ENCODE data around the gene CRYGN.

The CRYGN gene

DNA sequence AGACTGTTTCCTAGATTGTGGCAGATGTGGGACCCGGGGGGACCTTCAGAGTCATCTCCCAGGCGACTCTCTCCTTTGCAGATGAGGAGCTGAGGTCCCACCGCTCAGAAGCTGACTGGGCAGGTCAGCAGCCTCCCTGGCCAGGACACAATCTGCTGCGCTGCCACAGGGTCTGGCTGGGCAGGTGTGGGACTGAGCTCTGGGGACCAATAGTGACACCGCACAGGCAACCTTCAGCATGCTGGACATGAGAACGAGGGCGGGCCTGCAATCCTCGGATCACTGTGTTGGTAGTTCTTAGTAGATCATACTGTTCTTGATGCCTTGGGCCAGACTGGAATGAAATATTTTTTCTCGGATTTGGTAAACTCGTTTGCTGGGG is 20.5 kb upstream of the CRYGN start:
- DNase-seq (ENCODE audit: low read depth in 4 of 4, low spot score in 1 of 4): no peak

DNA sequence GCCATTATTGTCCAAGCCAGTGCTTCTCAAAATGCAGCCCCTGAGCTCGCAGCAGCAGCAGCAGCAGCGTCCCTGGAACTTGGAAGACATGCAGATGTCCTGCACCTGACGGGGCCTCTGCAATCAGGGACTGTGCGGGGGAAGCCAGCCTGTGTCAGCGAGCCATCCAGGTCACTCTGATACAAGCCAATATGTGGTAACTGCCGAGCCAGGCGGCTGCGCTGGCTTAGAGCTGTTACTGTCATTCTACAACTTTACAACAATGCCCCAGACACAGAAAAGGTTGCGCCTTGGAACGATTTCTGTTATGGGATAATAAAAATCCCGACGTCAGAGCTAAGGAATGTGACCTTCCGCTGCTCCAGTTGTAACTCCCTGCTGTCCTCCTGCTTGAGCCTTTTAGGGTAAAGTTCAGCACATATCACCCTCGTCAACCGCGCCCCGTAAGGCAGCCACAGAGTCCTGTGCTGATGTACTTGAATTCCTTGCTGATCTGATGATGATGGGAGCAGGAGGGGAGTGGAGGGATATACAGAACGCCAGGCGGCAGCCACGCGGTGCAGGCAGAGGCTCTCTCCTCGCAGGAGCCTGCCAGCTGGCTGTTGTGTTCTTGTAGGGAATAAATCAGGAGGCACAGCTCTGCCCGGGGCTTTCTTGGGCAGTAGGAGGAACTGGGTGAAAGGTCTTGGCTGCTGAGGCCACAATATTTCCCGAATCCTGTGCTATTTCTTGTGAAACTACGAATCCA is 20.0 kb upstream of the CRYGN start:
- DNase-seq (ENCODE audit: low read depth in 4 of 4, low spot score in 1 of 4): no peak

DNA sequence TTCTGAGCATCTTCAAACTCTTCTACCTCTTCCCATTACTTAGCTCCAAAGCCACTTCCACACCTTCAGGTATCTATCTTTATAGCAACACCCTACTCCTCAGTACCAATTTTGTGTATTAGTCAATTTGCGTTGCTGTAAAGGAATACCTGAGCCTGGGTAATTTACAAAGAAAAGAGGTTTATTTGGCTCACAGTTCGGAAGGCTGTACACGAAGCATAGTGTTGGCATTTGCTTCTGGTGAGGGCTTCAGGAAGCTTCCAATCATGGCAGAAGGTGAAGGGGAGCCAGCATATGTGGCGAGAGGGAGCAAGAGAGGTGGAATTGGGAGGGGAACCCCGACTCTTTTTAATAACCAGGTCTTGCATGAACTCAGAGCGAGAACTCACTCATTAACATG is 17.6 kb upstream of the CRYGN start:
- DNase-seq (ENCODE audit: low read depth in 4 of 4, low spot score in 1 of 4): no peak

DNA sequence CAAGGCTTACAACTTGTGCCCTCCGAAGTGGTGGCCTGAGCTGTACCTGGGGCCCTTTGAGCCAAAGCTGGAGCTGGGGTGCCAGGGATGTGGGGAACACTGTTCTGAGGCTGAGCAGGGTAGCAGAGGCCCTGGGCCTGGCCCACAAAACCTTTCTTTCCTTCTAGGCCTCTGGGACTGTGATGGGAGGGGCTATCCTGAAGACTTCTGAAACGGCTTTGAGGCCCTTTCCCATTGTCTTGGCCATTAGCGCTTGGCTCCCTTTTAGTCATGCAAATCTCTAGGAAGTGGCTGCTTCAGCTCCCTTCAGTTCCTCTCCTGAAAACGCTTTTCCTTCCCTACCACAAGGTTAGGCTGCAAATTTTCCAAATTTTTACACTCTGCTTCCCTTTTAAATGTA is 16.8 kb upstream of the CRYGN start:
- DNase-seq (ENCODE audit: low read depth in 4 of 4, low spot score in 1 of 4): no peak

DNA sequence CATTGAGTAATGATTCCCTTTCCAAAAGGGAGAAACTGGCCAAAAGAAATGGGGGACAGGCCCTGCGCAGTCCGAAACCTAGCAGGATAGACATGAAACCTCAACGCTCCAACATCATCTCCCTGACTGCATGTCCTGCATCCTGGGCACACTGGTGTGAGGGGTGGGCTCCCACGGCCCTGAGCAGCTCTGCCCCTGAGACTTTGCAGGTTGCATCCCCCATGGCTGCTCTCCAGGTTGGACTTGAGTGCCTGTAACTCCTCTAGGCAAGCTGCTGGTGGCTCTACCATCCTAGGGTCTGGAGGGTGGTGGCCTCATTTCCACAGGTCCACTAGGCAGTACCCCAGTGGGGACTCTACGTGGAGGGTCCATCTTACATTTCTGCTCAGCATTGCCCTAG is 16.3 kb upstream of the CRYGN start:
- no peak for DNase-seq (ENCODE audit: low read depth in 4 of 4, low spot score in 1 of 4)

DNA sequence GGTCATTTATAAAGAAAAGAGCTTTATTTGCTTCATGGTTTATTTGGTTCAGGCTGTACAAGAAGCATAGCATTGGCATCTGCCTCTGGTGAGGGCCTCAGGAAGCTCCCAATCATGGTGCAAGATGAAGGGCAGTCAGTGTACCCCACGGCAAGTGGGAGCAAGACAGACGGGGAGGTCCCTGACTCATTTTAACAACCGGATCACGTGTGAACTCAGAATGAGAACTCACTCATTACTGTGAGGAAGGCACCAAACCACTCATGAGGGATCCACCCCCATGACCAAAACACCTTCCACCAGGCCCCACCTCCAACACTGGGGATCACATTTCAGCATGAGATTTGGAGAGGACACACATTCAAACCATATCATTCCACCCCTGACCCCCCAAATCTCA is 15.7 kb upstream of the CRYGN start:
- no peak for DNase-seq (ENCODE audit: low read depth in 4 of 4, low spot score in 1 of 4)

- DNase-seq (ENCODE audit: low read depth in 4 of 4, low spot score in 1 of 4): no peak
Measured at GRCh38 chr7:151454932-151455530, 15.1 kb upstream of the CRYGN start.

DNA sequence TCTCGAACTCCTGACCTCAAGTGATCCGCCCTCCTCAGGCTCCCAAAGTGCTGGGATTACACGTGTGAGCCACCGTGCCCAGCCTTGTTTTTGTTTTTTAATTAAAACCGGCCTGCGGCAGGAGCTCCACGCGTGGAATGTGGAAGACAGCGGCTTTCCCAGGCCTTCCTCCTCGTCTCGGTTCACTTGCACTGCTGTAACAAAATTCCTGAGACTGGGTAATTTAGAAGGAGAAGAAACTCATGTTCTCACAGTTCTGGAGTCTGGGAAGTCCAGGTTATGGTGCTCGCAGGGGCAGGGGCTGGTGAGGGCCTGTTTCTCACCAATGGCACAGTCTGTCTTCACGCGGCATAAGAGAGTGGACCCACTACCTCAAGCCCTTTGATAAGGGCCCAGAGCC is 14.4 kb upstream of the CRYGN start:
- no peak for DNase-seq (ENCODE audit: low read depth in 4 of 4, low spot score in 1 of 4)

- no peak for DNase-seq (ENCODE audit: low read depth in 4 of 4, low spot score in 1 of 4)
Measured at GRCh38 chr7:151453326-151453791, 13.4 kb upstream of the CRYGN start.

DNA sequence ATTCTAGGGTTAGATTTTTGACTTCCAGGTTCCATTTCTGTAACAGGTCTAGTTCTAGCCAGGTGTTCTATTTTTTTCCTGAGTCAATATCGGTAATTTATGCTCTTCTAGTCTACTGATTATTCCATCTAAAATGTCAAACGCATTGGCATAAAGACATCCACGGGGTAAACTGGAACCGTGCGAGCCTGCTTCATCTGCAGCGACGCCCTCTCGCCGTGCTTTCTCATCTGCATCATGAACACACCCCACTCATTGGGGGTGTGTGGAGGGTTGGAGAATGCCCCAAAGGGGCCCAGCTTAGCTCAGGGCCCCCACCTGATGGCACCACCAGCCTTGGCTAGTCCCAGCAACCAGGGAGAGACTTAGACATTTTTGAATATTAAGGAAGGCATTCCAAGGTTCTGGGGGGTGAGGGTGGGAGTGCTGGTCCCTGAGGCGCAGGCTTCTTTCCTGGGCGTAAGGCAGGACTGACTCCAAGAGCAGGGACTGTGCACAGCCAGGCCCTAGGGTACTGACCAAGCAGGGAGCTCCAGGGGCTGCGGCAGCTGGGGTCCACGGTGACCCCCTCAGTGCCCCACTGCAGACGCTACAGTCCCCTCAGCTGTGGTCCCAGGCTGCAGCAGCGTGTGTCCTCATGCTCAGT is 12.9 kb upstream of the CRYGN start:
- DNase-seq (ENCODE audit: low read depth in 4 of 4, low spot score in 1 of 4): no peak

- DNase-seq (ENCODE audit: low read depth in 4 of 4, low spot score in 1 of 4): no peak
Measured at GRCh38 chr7:151451626-151452571, 12.0 kb upstream of the CRYGN start.

GRCh38 chr7:151451156-151451555 is 11.2 kb upstream of the CRYGN start:
- DNase-seq (ENCODE audit: low read depth in 4 of 4, low spot score in 1 of 4): no peak

- DNase-seq (ENCODE audit: low read depth in 4 of 4, low spot score in 1 of 4): no peak
Measured at GRCh38 chr7:151449990-151450389, 10.0 kb upstream of the CRYGN start.

DNA sequence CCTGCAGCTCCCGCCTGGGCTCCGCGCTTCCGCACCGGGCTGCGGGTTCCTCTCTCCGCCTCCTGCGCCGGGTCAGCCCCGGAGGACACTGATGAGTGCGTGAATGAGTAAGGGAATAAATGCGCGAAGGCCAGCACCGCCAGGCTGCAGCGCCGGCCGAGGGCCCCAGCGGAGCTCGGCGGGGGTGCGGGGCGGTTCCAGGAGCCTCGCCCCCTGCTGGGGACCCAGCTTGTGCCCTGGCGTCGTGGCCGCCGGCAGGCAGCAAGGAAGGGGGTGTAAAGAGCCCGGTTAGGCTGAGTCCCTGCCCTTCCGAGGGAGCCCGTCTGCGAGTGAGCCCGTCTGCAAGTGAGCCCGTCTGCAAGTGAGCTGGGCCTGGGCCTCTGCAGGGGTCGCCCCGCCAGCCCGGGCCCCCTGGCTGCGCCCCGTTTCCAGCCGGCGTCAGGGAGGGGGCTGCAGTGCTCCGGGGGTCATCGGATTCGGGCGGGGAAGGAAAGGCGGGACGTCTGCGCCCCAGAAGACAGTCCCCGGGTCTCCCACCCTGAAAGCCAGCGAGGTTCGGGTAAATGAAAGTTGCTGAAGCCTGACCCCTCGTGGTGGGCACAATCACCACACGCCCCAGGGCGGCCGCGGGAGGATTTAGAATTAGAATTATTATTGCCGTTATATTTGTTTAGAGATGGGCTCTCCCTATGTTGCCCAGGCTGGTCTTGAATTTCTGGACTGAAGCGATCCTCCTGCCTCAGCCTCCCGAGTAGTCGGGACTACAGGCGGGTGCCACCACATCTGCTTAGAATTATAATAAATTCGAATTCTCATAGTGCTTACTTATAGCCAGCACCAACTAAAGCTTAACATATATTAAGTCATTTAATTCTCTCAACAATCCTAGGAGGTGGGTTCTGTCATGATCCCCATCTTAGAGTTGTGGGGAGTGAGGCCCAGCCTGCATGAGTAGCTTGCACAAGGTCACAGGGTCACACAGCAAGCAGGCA is 8.6 kb upstream of the CRYGN start:
- DNase-seq (ENCODE audit: low read depth in 4 of 4, low spot score in 1 of 4): peak; percentile 49 to 66 (median 63)

DNA sequence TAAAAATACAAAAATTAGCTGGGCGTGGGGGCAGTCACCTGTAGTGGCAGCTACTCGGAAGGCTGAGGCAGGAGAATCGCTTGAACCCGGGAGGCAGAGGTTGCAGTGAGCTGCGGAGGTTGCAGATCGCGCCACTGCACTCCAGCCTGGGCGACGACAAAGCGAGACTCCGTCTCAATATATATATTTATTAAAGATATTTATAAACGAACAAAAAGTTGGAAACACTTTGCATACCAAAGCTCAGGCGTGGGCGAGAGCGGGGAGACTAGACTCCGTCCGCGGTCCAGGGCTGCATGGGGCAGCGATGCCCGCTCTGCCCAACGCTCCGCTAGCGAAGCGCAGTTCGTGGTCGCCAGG is 7.9 kb upstream of the CRYGN start:
- no peak for DNase-seq (ENCODE audit: low read depth in 4 of 4, low spot score in 1 of 4)

DNA sequence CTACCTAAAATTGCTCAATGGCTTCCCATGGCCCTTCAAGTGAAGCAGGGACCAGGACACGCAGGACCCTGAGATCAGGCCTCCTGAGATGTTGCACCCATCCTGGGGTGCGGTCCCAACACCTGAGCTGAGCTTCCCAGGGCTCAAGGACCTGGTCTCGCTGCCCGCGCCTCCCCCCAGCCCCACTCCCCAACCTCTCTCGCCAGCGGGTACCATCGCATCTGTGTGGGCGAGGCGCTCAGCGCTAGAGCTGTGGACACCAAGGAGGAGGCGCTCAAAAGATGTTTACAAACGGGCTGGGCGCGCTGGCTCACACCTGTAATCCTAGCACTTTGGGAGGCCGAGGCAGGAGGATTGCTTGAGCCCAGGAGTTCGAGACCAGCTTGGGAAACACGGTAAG is 7.4 kb upstream of the CRYGN start:
- DNase-seq (ENCODE audit: low read depth in 4 of 4, low spot score in 1 of 4): no peak

GRCh38 chr7:151446412-151446811 is 6.5 kb upstream of the CRYGN start:
- no peak for DNase-seq (ENCODE audit: low read depth in 4 of 4, low spot score in 1 of 4)

GRCh38 chr7:151444632-151445031 is 4.7 kb upstream of the CRYGN start:
- DNase-seq (ENCODE audit: low read depth in 4 of 4, low spot score in 1 of 4): no peak

DNA sequence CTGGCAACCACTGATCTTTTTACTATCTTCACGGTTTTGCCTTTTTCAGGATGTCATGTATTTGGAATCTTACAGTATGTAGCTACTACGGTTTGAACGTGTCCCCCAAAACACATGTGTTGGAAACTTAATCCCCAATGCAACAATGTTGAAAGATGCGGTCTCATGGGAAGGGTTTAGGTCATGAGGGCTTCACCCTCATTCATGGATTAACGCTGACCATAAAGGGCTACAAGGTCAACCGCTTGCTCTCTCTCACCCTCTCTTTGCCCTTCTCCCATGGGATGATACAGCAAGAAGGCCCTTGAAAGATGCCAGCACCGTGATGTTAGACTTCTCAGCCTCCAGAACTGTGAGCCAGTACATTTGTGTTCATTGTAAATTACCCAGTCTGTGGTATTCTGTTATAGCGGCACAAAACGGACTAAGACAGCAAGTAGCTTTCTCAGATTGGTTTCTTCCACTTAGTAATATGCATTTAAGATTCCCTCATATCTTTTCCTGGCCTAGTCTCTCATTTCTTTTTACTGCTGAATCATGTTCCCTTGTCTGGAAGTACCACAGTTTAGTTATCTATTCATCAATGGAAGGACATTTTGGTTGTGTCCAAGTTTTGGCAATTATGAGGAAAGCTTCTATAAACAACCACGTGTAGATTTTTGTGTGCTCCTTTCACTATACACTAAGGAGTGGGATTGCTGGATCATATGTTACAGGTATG is 3.0 kb upstream of the CRYGN start:
- no peak for DNase-seq (ENCODE audit: low read depth in 4 of 4, low spot score in 1 of 4)
